GM10266 (cell line): ENCODE data around the gene CACNA2D2.

Experiments
- DNase-seq: peaks from one replicate; pipeline ENCODE4 v3.0.0; 2012; ENCODE audit errors: extremely low spot score
- TF ChIP-seq, protein P1 (sequence below): IDR thresholded peaks from 2 replicates; pipeline ENCODE4 v1.5.1; 2012; ENCODE audit warnings: mild to moderate bottlenecking, low read depth; ENCODE audit not compliant: control insufficient read depth, insufficient read depth; ENCODE audit errors: missing control alignments

The CACNA2D2 gene

DNA sequence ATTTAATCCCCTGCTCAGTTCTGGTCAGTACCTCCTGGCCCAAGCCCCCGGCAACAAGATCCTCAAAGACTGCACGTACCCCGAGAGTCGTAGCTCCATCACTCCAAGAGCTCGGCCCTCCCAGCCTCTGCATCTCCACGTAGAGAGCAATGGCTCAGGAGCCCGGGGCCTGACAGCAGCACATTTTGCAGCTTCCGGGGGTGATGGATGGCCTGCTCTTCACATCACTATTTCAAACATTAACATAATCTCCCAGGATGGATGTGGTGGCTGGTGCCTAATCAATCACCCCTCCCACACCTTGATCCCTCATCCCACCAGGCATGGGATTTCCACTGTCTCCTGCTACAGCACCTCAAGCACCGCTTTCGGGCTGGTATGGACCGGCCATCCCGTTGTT lies 28.1 kb downstream of the CACNA2D2 start:
- TF ChIP-seq, protein P1, sequence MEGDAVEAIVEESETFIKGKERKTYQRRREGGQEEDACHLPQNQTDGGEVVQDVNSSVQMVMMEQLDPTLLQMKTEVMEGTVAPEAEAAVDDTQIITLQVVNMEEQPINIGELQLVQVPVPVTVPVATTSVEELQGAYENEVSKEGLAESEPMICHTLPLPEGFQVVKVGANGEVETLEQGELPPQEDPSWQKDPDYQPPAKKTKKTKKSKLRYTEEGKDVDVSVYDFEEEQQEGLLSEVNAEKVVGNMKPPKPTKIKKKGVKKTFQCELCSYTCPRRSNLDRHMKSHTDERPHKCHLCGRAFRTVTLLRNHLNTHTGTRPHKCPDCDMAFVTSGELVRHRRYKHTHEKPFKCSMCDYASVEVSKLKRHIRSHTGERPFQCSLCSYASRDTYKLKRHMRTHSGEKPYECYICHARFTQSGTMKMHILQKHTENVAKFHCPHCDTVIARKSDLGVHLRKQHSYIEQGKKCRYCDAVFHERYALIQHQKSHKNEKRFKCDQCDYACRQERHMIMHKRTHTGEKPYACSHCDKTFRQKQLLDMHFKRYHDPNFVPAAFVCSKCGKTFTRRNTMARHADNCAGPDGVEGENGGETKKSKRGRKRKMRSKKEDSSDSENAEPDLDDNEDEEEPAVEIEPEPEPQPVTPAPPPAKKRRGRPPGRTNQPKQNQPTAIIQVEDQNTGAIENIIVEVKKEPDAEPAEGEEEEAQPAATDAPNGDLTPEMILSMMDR, result no peak
- DNase-seq, result no peak

DNA sequence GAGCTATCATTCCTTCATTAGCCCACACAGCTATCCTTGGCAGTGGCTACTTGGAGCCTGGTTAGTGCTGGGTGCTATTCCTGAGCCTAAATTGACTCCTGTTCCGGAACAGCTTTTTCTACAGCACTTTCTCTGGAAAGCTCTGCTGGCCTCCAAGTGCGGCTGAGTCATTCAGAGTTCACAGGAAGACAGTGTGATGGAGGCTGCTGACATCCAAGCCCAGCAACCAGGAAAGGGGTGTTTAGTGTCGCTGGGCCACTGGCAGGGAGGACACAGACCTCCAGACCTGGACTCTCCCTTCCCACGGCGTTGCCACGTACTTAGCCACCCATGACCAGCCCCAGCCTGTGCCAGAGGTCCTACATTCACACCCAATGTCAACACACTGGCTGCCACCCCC lies 28.7 kb downstream of the CACNA2D2 start:
- TF ChIP-seq, protein P1, result no peak
- DNase-seq, result no peak

DNA sequence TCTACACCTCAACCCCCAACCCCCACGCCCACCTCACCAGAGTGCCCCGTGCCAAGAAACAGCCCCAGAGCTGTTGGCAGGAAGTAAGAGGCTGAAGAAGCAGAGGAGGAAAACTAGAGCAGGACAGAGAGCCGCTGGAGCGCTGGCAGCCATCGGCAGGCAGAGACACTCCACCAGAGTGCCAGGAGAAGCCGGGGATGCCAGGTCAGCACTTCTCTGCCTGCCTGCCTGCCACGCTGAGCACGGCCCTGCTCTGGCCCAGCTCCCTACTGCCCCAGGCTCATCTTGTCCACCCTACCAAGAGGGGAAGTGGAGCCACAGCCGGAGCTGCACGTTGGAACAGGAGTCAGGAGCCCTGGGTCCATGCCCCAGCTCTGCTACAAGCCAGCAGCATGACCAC lies 29.7 kb downstream of the CACNA2D2 start:
- TF ChIP-seq, protein P1, result no peak
- no peak for DNase-seq

DNA sequence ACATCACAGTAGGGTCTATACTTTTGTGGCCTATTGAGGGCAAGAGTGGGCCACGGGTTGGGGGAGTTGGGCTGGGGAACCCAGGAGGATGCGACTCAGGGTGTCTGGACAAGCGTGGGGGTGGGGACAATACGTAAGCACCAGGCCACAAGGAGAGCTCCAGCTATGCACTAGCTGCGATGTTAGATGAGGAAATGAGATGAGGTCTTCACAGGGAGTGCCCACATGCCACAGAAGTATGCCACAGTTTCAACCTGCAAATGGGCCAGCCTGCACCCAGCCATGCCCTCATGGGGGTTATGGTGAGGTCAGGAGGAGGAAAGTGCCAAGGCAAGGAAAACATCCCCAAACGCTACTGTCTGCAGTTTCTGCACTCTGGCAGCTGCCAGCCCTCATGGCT lies 30.5 kb downstream of the CACNA2D2 start:
- no peak for DNase-seq
- TF ChIP-seq, protein P1, result no peak

DNA sequence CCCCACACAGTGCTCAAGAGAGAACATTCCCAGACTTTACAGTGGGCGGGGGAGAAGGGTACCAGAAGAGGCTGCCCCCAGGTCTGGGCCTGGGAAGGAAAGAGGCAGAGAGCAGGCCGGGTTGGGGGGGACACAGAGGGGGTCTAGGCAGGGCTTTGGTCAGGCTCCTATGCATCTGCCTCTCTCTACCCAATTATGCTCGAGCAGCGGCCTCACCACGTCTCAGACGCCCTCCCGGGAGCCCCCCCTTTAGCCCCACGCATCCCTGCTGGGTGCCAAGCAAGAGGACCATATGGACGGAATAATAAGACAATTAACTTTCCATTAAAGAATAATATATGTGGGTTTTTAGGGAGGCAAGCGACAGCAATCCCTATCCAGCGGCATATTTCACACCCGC lies 32.8 kb downstream of the CACNA2D2 start:
- TF ChIP-seq, protein P1, result no peak
- no peak for DNase-seq

DNA sequence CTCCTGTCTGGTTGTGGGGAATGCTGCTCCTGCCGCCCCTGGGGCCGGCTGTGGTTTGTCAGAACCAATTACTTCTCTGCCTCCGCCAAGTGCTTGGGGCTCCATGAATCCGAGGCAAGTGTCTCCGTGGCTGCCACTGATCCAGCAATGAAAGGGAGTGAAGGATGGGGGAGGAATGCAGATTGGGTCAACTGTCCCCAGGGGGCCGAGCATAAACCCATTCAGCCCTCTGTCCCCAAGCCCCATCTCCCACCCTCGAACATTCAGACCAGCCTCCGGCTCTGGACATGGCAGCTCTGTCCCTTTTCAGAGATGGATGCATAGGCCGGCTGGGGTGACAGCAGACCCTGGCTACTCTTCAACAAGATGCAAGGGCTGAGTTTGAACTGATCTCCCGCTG lies 35.5 kb downstream of the CACNA2D2 start:
- TF ChIP-seq, protein P1, result no peak
- no peak for DNase-seq

DNA sequence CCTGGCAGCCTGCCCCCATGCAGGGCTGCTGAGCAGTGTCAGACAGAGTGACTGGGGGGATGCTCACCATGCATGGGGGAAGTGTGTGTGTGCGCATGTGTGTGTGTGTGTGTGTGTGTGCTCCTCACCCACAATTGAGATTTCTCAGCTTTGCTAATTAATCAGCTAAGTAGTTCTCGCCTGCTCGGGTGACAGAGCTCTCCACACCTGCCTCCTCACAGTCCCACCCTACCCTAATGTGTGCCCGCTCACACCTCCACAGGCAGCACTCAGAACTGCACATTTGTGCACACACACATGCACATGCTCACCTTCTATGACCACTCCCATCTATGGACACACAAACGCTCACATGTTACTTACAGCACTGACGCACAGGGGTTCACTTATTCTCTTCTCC lies 37.3 kb downstream of the CACNA2D2 start:
- TF ChIP-seq, protein P1, result no peak
- no peak for DNase-seq

DNA sequence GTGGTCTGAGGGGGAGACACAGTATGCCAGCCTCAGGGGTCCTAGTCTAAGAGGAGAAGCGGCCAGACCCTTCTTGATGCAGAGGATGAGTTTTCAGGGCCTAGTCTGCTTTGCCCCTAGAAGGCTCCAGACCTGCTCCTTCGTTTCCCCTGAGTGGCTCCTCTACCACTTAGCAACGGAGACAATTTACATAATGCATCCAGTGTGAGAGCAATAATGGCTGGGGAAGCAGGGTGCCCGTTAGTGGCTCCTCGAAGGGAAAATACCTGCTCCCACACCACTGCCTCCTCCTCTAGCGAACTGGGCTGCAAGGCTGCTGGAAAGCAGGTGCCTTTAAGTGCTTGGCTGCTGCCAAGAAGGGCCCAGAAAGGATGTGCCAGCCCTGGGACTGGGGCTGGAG lies 38.9 kb downstream of the CACNA2D2 start:
- TF ChIP-seq, protein P1, result no peak
- no peak for DNase-seq
